ENCODE data around the gene KIAA0513.

The KIAA0513 gene

DNA sequence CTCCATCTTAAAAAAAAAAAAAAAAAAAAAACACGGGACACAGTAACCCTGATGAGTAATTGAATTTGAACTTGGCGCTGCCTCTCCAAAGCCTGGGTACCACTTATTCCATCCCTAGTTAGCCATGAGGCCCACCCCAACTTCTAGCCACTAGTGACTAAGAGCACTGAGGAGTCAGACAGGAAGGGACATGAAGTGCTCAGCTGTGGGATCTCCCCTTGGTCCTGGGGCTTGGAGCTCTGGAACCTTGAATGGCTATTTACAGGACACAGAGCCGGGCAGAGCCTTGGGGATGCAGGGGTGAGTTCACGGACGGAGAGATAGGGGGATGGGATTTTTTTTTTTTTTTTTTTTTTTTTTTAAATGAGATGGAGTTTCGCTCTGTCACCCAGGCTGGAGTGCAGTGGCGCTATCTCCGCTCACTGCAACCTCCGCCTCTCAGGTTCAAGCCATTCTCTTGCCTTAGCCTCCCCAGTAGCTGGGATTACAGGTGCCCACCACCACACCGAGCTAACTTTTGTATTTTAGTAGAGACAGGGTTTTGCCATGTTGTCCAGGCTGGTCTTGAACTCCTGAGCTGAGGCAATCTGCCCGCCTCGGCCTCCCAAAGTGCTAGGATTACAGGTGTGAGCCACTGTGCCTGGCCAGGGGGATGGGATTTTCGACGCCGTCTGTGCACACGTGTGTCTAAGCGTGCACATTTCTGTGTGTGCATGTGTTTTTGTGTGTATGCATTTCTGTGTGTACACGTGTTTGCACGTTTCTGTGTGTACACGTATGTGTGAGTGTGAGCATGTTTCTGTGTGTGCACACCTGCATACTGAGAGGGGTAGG lies 105.1 kb downstream of the KIAA0513 start:
- no peaks in the 10 kb centered on the region for H3K36me3 ChIP-seq (ENCODE audit: control insufficient read depth, insufficient read depth, low read length)
- H3K4me3 ChIP-seq (replicated peaks; ENCODE audit: low read depth, low read length) = no peak overlapping the region
- no peaks in the 10 kb centered on the region for H3K27me3 ChIP-seq (replicated peaks; ENCODE audit: control insufficient read depth, insufficient read depth, low read length)
- TF ChIP-seq, protein P1, sequence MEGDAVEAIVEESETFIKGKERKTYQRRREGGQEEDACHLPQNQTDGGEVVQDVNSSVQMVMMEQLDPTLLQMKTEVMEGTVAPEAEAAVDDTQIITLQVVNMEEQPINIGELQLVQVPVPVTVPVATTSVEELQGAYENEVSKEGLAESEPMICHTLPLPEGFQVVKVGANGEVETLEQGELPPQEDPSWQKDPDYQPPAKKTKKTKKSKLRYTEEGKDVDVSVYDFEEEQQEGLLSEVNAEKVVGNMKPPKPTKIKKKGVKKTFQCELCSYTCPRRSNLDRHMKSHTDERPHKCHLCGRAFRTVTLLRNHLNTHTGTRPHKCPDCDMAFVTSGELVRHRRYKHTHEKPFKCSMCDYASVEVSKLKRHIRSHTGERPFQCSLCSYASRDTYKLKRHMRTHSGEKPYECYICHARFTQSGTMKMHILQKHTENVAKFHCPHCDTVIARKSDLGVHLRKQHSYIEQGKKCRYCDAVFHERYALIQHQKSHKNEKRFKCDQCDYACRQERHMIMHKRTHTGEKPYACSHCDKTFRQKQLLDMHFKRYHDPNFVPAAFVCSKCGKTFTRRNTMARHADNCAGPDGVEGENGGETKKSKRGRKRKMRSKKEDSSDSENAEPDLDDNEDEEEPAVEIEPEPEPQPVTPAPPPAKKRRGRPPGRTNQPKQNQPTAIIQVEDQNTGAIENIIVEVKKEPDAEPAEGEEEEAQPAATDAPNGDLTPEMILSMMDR (IDR thresholded peaks at IDR 0.05; ENCODE audit: insufficient read depth, low read length, poor library complexity, severe bottlenecking) = no peak
- no peak for DNase-seq (ENCODE audit: extremely low read depth, insufficient read length)

DNA sequence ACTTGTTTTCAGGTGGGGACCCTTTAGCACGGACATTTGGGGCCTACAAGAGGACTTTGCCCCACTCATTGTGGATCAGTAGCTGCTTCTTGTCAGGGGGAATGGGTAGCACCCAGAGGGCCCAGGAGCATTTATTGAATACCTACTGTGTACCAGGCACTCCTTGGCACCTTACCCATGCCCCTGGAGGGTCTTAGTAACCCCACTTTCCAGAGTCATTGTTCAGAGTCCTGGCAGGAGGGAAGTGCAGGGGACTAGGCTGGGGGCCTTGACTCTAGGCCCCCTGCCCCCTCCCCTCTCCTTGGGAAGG lies 105.7 kb downstream of the KIAA0513 start:
- no peak for DNase-seq (ENCODE audit: extremely low read depth, insufficient read length)
- TF ChIP-seq, protein P1 (IDR thresholded peaks at IDR 0.05; ENCODE audit: insufficient read depth, low read length, poor library complexity, severe bottlenecking) = no peak
- Histone ChIP-seq H3K27me3 (replicated peaks; ENCODE audit: control insufficient read depth, insufficient read depth, low read length) (no peaks in the 10 kb centered on the region), H3K36me3 (ENCODE audit: control insufficient read depth, insufficient read depth, low read length) (no peaks in the 10 kb centered on the region), H3K4me3 (replicated peaks; ENCODE audit: low read depth, low read length) (no peak overlapping the region)

DNA sequence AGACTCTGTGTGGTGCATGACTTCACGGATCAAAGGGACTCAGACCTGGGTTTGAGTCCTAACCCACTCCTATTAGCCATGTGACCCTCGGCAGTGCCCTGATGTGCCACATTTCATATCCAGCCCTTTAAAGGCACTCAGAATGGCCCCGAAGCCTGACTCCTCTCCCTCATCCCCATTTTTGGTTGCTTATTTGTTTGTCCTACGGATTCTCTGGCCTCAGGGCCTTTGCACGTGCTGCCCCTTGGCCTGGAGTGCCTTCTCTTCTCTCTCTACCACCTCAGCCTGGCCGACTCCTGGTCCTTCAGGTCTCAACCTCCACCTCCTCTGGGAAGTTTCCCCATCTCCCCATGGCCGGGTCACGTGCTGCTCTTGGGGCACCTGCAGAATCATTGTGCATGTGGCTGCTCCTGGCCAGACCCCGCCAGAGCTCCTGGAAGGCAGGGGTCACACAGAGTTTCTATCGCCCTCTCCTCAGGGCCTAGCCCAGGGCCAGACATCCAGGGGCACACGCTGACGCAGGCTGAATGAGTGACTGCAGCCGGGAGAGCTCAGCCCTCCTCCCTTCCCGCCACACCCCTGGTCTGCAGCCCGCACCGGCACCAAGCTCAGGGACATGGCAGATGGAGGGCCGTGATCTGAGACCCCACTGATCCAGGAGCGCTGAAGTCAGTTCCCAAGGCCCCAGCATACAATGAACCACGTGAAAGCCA lies 106.6 kb downstream of the KIAA0513 start:
- Histone ChIP-seq H3K36me3 (ENCODE audit: control insufficient read depth, insufficient read depth, low read length) (no peaks in the 10 kb centered on the region), H3K27me3 (replicated peaks; ENCODE audit: control insufficient read depth, insufficient read depth, low read length) (no peaks in the 10 kb centered on the region; the same call in 1 of the 2 replicates), H3K4me3 (replicated peaks; ENCODE audit: low read depth, low read length) (no peak overlapping the region)
- TF ChIP-seq, protein P1 (IDR thresholded peaks at IDR 0.05; ENCODE audit: insufficient read depth, low read length, poor library complexity, severe bottlenecking) = no peak
- DNase-seq (ENCODE audit: extremely low read depth, insufficient read length) = no peak

DNA sequence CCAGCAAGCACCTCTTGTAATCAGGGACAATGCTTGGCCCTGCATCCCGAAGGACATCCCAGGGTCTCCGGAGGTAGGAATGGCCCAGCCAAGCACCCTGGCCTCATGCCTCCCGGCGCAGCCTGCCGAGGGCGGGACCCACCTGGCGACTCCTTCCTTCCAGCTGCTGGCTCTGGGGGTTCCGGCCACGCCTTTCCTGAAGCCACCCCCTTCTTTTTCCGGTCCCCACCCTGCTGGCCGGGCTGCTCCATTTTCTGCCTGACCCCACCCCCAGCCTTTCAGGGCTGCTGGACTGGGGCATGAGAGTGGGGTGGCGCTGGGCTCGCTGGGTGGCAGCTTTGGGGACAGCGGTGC lies 107.2 kb downstream of the KIAA0513 start:
- TF ChIP-seq, protein P1 (IDR thresholded peaks at IDR 0.05; ENCODE audit: insufficient read depth, low read length, poor library complexity, severe bottlenecking) = no peak
- DNase-seq (ENCODE audit: extremely low read depth, insufficient read length) = no peak
- Histone ChIP-seq H3K36me3 (ENCODE audit: control insufficient read depth, insufficient read depth, low read length) (no peaks in the 10 kb centered on the region), H3K27me3 (replicated peaks; ENCODE audit: control insufficient read depth, insufficient read depth, low read length) (no peaks in the 10 kb centered on the region; the same call in 1 of the 2 replicates), H3K4me3 (replicated peaks; ENCODE audit: low read depth, low read length) (no peak overlapping the region)

DNA sequence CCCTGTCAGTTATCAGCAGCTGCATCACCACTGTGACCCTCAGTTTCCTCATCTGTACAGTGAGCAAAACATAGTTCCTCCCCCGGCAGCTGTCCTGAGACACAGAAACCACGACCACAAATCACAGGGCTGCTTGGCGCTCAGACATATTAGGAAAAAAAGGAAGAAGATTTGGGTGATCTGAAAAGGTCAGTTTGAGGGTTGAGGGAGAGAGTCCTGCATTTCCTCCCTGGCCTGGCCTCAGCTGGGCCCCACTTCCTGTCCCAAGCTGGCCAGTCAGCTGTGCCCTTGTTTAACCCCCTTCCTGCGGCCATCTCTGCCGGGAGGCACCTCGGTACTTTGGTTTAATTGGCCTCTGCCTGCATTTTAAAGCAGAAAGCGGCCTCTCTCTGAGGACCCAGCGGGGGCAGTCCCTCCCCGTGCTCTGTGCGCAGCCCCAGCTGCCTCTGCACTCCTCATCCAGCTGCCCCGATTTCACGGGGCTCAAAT lies 108.7 kb downstream of the KIAA0513 start:
- Histone ChIP-seq H3K27me3 (replicated peaks; ENCODE audit: control insufficient read depth, insufficient read depth, low read length) (no peaks in the 10 kb centered on the region; the same call in 1 of the 2 replicates), H3K4me3 (replicated peaks; ENCODE audit: low read depth, low read length) (no peak overlapping the region), H3K36me3 (ENCODE audit: control insufficient read depth, insufficient read depth, low read length) (no peaks in the 10 kb centered on the region)
- no peak for DNase-seq (ENCODE audit: extremely low read depth, insufficient read length)
- TF ChIP-seq, protein P1 (IDR thresholded peaks at IDR 0.05; ENCODE audit: insufficient read depth, low read length, poor library complexity, severe bottlenecking) = no peak
